Activated CD4-positive, alpha-beta T cell treated with anti-CD3 and anti-CD28 coated beads for 1 hour (primary cell): Measurements from ENCODE around the gene STAP2.
"Not testable (repeated sequence)": the region's sequence is repeated elsewhere in the genome, so short reads cannot be mapped to it uniquely, and the experiment has no call there.

Experiments used
- DNase-seq: peaks from one replicate; pipeline ENCODE4 v3.0.0-alpha.2; 2020

STAP2 gene

GRCh38 chr19:4295972-4296771, 42.5 kb downstream of the STAP2 start:
- no peak for DNase-seq

GRCh38 chr19:4294389-4294788, 44.2 kb downstream of the STAP2 start:
- no peak for DNase-seq

- DNase-seq, result no peak
Measured at GRCh38 chr19:4292515-4292914, 46.1 kb downstream of the STAP2 start.

- DNase-seq, result no peak
Measured at GRCh38 chr19:4291184-4291732, 47.4 kb downstream of the STAP2 start.

GRCh38 chr19:4288091-4288777, 50.4 kb downstream of the STAP2 start:
- no peak for DNase-seq

- DNase-seq, result not testable (repeated sequence)
Measured at GRCh38 chr19:4286141-4286540, 52.5 kb downstream of the STAP2 start.

GRCh38 chr19:4284974-4285373, 53.7 kb downstream of the STAP2 start:
- no peak for DNase-seq

- no peak for DNase-seq
Measured at GRCh38 chr19:4284176-4284958, 54.3 kb downstream of the STAP2 start.

GRCh38 chr19:4279530-4280422, 58.9 kb downstream of the STAP2 start:
- DNase-seq, result no peak

GRCh38 chr19:4279267-4279529, 59.4 kb downstream of the STAP2 start:
- no peak for DNase-seq

- DNase-seq, result no peak
Measured at GRCh38 chr19:4278419-4279266, 60.0 kb downstream of the STAP2 start, which contains the start of gene SHD. Gene SHD, plus strand, starts transcription at chr19:4279266. Its CDS starts 798 bp downstream, at chr19:4280064.

- no peak for DNase-seq
Measured at GRCh38 chr19:4278010-4278409, 60.6 kb downstream of the STAP2 start.

GRCh38 chr19:4277191-4277696, 61.4 kb downstream of the STAP2 start:
- DNase-seq, result no peak

- not testable (repeated sequence) for DNase-seq
Measured at GRCh38 chr19:4274321-4274686, 64.3 kb downstream of the STAP2 start.
